Measurements from ENCODE around the gene AGPAT2. TPM values are rescaled to one million over a fixed set of nuclear protein-coding genes. Genes with fewer than 3 reads are reported as not detected.
"Not testable (repeated sequence)": the region's sequence is repeated elsewhere in the genome, so short reads cannot be mapped to it uniquely, and the experiment has no call there.

AGPAT2 gene
- total RNA-seq, 4 donors from 2014 or later, result 28.8 to 43.6 (median 38.4) TPM

- no peak for ATAC-seq
- H3K36me3 ChIP-seq, result no peaks in the 10 kb centered on the region
- H3K4me1 ChIP-seq, result peaks cover 0 to 28% (median 14%) of the 10 kb centered on the region in 3 donors
- 80 to 95% methylated on average over 1 to 7 of the region's 24 CpGs for WGBS, 2 donors (ENCODE audit: low coverage in 1 of 2)
- H3K27ac ChIP-seq, result no peak overlapping the region
- H3K27me3 ChIP-seq, result peaks cover 36% of the 10 kb centered on the region
- no peak overlapping the region for H3K4me3 ChIP-seq
- no peaks in the 10 kb centered on the region for H3K9me3 ChIP-seq
- TF ChIP-seq POLR2A (IDR thresholded peaks at IDR 0.05) (no peak), CTCF (IDR thresholded peaks at IDR 0.05) (no peak), POLR2AphosphoS5 (IDR thresholded peaks at IDR 0.05) (no peak), EP300 (IDR thresholded peaks at IDR 0.05) (no peak)
Observed at GRCh38 chr9:136709454-136710109, 22.3 kb upstream of the AGPAT2 start.

GRCh38 chr9:136707849-136708517 is 20.7 kb upstream of the AGPAT2 start:
- Histone ChIP-seq H3K27me3 (peaks cover 25% of the 10 kb centered on the region), H3K27ac (no peak overlapping the region)
- ATAC-seq, result no peak

GRCh38 chr9:136707011-136707410 is 19.8 kb upstream of the AGPAT2 start:
- H3K36me3 ChIP-seq, result no peaks in the 10 kb centered on the region
- WGBS, 2 donors (ENCODE audit: low coverage in 1 of 2), result 87% methylated on average over 4 of the region's 7 CpGs; no CpG with 5 or more reads in 1 of the 2 donors
- TF ChIP-seq POLR2A (IDR thresholded peaks at IDR 0.05) (no peak), EP300 (IDR thresholded peaks at IDR 0.05) (no peak)
- H3K27me3 ChIP-seq, result peaks cover 26% of the 10 kb centered on the region
- no peak for ATAC-seq
- H3K27ac ChIP-seq, result no peak overlapping the region
- no peak overlapping the region for H3K4me3 ChIP-seq
- peaks cover 0 to 7% (median 5%) of the 10 kb centered on the region in 3 donors for H3K4me1 ChIP-seq
- no peaks in the 10 kb centered on the region for H3K9me3 ChIP-seq

More at GRCh38 chr9:136707849-136708517, 20.7 kb upstream of the AGPAT2 start:
- no peaks in the 10 kb centered on the region for H3K36me3 ChIP-seq
- no peak for TF ChIP-seq EP300 (IDR thresholded peaks at IDR 0.05)
- no peak for TF ChIP-seq POLR2A (IDR thresholded peaks at IDR 0.05)
- no peak for TF ChIP-seq POLR2AphosphoS5 (IDR thresholded peaks at IDR 0.05)
- no peak for TF ChIP-seq CTCF (IDR thresholded peaks at IDR 0.05)
- WGBS, 2 donors (ENCODE audit: low coverage in 1 of 2), result 83 to 88% methylated on average over 13 to 18 of the region's 22 CpGs
- H3K4me1 ChIP-seq, result peaks cover 0 to 15% (median 10%) of the 10 kb centered on the region in 3 donors
- no peak overlapping the region for H3K4me3 ChIP-seq
- H3K9me3 ChIP-seq, result no peaks in the 10 kb centered on the region

GRCh38 chr9:136705564-136705963 is 18.3 kb upstream of the AGPAT2 start:
- Histone ChIP-seq H3K27me3 (peaks cover 30% of the 10 kb centered on the region), H3K4me3 (no peak overlapping the region), H3K4me1 (no peaks in the 10 kb centered on the region), H3K36me3 (no peaks in the 10 kb centered on the region), H3K27ac (no peak overlapping the region), H3K9me3 (no peaks in the 10 kb centered on the region)
- WGBS, 2 donors (ENCODE audit: low coverage in 1 of 2), result 49 to 52% methylated on average over 3 to 5 of the region's 7 CpGs
- TF ChIP-seq CTCF (IDR thresholded peaks at IDR 0.05) (no peak), POLR2A (IDR thresholded peaks at IDR 0.05) (no peak), POLR2AphosphoS5 (IDR thresholded peaks at IDR 0.05) (no peak), EP300 (IDR thresholded peaks at IDR 0.05) (no peak)
- no peak for ATAC-seq

GRCh38 chr9:136704741-136705140 is 17.5 kb upstream of the AGPAT2 start:
- ATAC-seq, H3K36me3 ChIP-seq, H3K9me3 ChIP-seq, H3K4me3 ChIP-seq, H3K27ac ChIP-seq, H3K4me1 ChIP-seq: not testable (repeated sequence)
- WGBS, 2 donors (ENCODE audit: low coverage in 1 of 2), result 79 to 90% methylated on average over 2 of the region's 8 CpGs
- H3K27me3 ChIP-seq, result peaks cover 33% of the 10 kb centered on the region

Measured in gastroesophageal sphincter (tissue), 4 donors.